Hematopoietic multipotent progenitor cell treated with erythropoietin and hydrocortisone succinate and interleukin-3 and kit ligand, for 8 days (in vitro differentiated cells): ENCODE data around the gene ATXN7L1.
A peak's percentile ranks its signal among the peaks of the same experiment; 100 is the strongest.

Experiments used
- DNase-seq: peaks from one replicate; pipeline ENCODE4 v3.0.0-alpha.2; 2015

Gene ATXN7L1

DNA sequence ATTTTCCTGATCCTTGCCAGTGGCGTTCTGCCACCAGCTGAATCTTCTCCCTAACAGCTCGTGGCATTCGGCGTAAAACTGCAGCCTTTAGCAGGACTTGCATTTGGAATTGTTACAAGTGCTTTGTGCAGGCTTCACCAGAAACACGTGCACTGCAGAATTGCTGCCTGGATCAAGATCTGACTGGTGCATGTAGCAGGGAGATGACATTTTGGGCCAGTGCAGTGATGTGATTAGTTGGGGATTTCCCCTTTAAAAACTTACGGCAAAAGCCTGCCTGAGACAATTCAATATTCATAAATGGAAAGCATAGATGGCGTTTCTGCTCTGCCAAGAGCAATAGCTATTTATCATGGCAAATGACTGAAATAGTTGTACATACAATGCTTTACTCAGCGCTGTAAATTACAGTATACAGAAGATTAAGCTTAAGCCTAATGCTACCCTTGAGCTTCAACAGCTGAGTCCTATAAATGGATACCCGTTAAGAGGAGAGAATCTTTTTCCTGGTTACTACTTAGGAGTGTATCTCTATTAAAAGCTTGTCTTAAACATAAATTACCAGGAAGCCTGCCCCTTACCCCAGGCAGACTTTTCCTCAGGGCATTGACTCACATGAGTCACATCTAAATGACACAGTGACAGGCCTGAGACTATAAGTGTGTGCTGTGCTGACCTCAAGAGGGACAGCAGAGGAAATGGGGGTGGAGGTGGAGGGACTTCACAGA lies 106.3 kb downstream of the ATXN7L1 start:
- DNase-seq: no peak

- no peak for DNase-seq
Measured at GRCh38 chr7:105768898-105769507, 107.4 kb downstream of the ATXN7L1 start.

DNA sequence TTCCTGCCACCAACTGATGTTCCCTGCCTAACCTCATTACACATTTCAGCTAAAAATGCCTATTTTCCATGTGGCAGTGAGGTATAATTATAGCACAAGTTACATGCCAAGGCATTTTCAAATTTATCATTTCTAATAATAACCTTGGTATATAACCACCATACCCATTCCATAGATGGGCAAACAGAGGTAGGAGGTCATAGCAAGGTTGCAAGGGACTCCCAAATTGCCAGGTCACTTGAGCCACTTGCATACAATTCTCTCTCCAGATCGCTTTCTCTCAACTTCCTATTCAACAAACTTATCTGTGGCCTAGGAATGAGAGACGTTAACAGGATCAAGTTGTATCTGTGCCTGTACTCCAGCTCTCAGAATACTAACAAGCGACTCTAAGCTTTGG lies 108.3 kb downstream of the ATXN7L1 start:
- no peak for DNase-seq

- DNase-seq: no peak
Measured at GRCh38 chr7:105766421-105767073, 109.9 kb downstream of the ATXN7L1 start.

- no peak for DNase-seq
Measured at GRCh38 chr7:105765846-105766245, 110.6 kb downstream of the ATXN7L1 start.

GRCh38 chr7:105764506-105764905 lies 111.9 kb downstream of the ATXN7L1 start:
- DNase-seq: no peak

DNA sequence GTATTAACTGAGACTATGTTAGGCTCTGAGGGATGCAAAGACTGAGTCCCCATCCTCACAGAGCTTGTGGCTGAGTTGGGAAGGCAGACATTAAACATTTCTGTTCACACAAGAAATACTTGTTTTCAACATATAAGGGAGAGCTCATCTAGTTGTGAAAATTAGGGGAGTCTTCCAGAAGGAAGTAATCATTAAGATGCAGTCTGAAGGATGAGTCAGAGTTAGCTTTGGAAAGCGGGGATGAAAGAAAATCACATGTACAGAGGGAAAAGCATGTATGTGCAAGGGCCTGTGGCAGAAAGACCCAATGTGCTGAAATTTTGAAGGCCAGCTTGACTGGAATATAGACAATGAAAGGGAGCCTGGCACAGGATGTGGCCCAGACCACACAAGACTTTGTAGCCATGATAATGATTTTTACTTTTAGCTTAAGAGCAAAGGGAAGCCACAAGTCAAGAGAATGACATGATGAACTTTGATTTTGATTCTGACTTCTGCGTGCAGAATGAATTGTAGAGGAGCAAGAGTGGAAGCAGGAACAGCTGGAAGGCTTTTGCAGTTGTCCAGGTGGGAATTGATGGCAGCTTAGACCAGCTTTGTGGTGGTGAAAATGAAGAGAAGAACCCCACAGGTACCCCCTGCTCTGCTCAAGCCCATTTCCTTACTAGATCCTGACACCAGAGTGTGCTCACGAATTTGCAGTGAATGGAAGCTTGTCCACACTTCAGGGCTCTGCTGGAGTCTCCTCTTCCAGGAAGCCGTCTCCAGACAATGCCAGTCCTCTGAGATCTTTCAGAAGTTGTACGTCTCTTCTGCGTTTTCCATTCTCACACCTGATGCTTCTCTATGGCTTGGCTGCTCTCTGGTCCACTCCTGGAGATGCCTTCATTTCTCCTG lies 115.6 kb downstream of the ATXN7L1 start:
- no peak for DNase-seq

DNA sequence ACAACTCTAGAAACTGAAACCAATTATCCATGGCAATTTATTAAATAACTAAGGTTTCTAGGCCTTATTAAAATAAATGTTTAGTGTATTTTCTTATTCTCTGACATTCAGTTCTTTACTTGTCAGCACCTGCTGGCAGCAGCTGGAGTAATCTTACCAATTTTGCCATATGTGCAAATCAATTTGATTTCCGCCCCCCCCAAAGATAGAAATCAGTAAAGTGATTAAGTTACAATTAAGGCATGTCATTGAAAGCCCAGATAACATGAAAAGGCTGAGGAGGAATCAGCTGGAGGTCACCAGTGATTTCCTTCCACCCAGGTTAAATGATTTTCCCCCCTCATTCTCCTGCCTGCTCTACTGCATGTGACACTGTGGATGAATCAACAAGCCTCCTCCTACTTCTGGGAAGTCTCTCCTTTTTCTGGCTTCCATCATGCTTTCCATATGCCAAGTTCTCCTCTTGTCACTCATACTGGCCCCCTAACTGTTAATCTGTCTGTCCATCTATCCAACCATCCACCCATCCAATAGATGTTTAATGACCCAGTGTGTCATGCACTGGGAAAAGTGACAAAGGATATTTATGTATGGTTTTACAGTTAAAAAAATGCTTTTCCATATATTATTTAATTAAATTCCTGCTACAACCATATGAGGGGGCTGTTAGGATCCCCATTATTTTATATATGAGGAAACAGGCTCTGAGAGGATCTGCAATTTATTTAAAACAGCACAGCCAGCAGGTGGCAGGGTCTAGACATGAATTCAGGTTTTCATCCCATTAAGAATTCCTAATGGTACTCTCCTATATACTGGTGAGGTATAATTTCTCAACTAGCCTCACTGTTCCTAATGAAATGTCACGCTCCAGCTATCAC lies 116.5 kb downstream of the ATXN7L1 start:
- DNase-seq: peak; percentile 54

DNA sequence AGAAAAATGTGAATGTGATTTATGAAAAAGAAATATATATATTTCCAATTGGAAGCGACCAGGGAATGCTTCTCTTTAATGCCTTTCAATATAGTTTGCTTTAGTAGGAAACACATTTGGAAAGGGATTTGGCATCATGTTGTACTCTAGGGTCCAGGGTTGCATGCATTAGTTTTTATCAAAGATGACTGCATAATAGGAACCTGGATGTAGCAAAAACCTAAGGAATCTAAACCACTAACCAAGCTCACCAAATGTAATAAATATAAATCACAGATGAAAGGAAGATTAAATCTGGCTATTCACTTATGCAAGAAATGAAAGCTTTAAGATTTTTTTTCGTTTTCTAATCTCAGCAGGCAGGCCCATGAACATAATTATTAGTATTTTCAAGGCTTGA lies 120.0 kb downstream of the ATXN7L1 start:
- no peak for DNase-seq

DNA sequence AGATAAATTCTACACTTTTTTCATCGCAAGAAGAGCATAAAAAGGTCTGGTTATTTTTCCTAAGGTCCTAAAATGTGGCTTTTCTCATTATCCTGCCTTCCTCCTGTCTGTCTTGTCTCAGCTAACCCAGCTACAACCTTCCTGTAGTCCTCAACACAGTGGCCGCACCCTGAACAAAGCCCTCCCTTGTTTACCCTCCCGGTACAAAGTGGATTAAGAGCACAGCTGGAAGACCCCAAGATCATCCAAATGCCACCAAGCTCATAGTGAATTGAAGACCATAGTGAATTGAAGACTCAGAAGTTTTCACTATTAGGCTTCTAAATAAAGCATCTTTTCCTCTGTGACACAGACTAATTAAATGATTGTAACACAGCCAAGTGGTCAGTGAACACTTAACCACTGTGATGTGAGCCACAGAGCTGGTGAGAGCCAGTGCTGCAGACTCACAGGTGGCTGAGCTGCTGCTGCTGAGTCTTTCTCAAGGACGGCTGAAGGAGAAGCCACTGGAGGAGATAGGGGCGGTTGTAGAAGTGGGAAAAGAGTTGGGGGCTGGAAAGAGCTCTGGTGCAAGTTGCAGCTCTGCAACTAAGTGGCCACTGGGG lies 123.6 kb downstream of the ATXN7L1 start:
- DNase-seq: no peak

DNA sequence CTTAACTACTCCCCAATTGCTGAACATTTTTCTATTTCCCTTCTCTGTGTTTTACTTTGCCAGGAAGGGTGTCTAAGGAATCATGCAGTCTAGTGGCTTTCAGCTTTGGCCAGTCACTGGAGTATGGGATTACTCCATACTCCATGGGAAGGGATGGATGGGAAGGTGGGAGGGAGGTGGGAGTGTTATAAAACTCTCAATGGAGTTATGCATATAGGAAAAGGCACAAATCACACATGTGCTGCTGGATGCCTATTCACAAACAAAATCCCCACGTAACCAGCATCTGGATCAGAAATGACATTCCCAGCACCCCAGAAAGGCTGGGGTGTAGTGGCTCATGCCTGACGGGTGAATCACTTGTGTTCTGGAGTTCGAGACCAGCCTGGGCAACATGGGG lies 125.3 kb downstream of the ATXN7L1 start:
- DNase-seq: no peak

- no peak for DNase-seq
Measured at GRCh38 chr7:105748701-105749100, 127.7 kb downstream of the ATXN7L1 start.

- DNase-seq: no peak
Measured at GRCh38 chr7:105745681-105746330, 130.6 kb downstream of the ATXN7L1 start.

- DNase-seq: no peak
Measured at GRCh38 chr7:105744258-105744657, 132.1 kb downstream of the ATXN7L1 start.

- DNase-seq: no peak
Measured at GRCh38 chr7:105743351-105744090, 132.9 kb downstream of the ATXN7L1 start.

DNA sequence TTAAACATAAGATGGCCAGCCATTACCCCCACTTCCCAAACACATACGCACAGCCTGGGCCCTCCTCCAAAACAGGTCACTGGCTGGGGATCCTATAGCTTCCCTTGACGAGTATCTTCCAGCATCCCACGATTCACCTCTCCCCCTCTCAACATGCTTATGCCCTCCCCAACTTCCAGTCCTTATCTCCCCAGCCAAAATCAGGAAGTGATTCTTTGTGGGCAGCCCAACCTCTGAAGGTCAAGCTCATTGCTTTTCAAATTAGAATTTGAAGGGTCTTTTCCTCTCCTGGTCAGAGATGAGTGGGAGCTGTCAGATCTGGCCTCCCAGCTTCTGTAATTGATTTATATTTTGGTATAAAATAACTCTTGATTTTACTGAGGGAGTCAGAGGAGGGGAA lies 133.6 kb downstream of the ATXN7L1 start:
- DNase-seq: no peak

DNA sequence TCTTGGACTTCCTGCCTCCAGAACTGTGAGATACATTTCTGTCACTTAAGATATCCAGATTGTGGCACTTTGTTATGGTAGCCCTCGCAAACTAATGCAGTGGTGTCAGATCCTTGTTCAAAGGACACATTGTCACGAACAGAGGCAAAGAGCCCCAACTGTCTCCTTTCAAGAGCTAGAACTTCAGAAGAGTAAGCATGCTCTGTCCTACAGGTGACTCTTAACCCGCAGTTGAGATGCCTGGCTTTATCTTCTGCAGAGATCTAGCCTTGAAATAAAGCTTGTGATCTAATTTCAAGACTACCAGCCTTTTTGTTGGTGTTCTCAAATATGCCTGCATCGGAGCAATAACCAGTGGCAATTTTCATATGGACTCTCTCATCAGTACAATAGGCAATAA lies 134.4 kb downstream of the ATXN7L1 start:
- no peak for DNase-seq

DNA sequence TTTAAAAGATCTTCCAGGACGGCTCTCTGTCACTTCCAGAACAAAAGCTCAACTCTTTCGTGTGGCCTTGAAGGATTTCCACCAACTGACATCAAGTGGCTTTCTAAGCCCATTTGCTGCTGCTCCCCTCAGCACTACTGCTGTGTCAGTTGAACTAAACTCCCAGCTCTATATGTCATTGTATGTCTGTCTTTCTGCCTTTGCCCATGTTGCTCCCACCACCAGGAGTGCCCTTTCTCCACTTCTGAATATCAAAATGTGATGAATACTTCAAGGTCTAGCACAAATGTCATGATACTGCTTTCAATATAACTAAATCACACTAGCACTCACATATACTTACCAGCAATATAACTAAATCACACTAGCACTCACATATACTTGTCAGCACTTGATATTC lies 138.3 kb downstream of the ATXN7L1 start:
- no peak for DNase-seq

DNA sequence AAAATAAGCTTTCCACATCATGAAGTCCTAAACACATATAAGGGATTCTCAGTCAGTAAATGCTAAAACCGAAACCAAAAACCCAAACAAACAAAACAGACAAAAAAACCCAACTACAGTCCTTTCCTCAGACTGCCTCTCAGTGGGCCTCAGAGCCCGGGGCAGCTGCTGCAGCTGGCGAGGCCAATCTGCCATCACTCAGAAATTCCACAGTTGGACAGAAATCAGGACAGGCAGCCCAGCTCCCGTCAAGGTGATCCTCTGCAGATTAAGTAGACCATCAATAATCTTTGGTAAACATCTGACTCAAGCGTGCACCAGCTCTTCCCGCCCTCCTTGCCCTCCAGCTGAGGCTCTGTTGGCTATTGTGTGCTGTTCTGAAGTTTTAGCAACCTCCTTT lies 142.2 kb downstream of the ATXN7L1 start:
- peak; percentile 39 for DNase-seq

- DNase-seq: no peak
Measured at GRCh38 chr7:105731042-105731441, 145.4 kb downstream of the ATXN7L1 start.

- no peak for DNase-seq
Measured at GRCh38 chr7:105728028-105728427, 148.4 kb downstream of the ATXN7L1 start.
